Nephron progenitor cell (in vitro differentiated cells): ENCODE results near the gene LDLRAP1.
A peak's percentile ranks its signal among the peaks of the same experiment; 100 is the strongest.

ENCODE experiments used
- DNase-seq: peaks from one replicate; pipeline ENCODE4 v3.0.0; 2021
- H3K27ac Mint-ChIP-seq: 2 replicates; pipeline ENCODE4 v1.8.0; 2021; ENCODE audit warnings: mild to moderate bottlenecking, moderate library complexity, mixed read lengths
- H3K27me3 Mint-ChIP-seq: 2 replicates; pipeline ENCODE4 v1.8.0; 2021; ENCODE audit warnings: mild to moderate bottlenecking, low read depth, mixed read lengths; ENCODE audit not compliant: poor library complexity
- H3K36me3 Mint-ChIP-seq: 2 replicates; pipeline ENCODE4 v1.8.0; 2021; ENCODE audit warnings: low read depth, mixed read lengths
- H3K4me1 Mint-ChIP-seq: 2 replicates; pipeline ENCODE4 v1.8.0; 2021; ENCODE audit warnings: mixed read lengths
- H3K4me3 Mint-ChIP-seq: 2 replicates; pipeline ENCODE4 v1.8.0; 2021; ENCODE audit warnings: mild to moderate bottlenecking, moderate library complexity, mixed read lengths
- H3K9me3 Mint-ChIP-seq: 2 replicates; pipeline ENCODE4 v1.8.0; 2021; ENCODE audit warnings: mild to moderate bottlenecking, moderate library complexity, mixed read lengths
- CTCF ChIP-seq: fragments of 200-600 bp; sonication (generic); IDR thresholded peaks from 2 replicates; pipeline ENCODE4 v1.5.0; 2021; ENCODE audit warnings: antibody characterized with exemption

Gene LDLRAP1

DNA sequence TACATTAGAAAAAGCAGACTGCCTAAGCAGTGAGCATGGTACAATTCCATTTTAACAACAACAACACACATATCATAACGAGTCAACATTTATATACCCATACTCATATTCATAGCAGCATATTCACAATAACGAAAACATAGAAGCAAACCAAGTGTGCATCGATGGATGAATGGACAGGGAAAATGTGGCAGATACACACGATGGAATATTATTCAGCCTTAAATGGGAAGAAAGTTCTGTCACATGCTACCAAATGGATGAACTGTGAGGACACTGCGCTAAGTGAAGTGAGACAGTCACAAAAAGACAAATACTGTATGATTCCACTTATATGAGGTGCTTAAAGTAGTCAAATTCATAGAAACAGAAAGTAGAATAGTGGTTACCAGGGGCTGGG is 63.7 kb downstream of the LDLRAP1 start:
- H3K9me3 Mint-ChIP-seq, result peaks cover 12% of the 10 kb centered on the region
- no peak overlapping the region for H3K4me3 Mint-ChIP-seq
- no peak overlapping the region for H3K27ac Mint-ChIP-seq
- H3K27me3 Mint-ChIP-seq, result peaks cover 74% of the 10 kb centered on the region
- no peak for DNase-seq
- TF ChIP-seq CTCF, result no peak
- H3K36me3 Mint-ChIP-seq, result no peaks in the 10 kb centered on the region
- peaks cover 4% of the 10 kb centered on the region for H3K4me1 Mint-ChIP-seq

DNA sequence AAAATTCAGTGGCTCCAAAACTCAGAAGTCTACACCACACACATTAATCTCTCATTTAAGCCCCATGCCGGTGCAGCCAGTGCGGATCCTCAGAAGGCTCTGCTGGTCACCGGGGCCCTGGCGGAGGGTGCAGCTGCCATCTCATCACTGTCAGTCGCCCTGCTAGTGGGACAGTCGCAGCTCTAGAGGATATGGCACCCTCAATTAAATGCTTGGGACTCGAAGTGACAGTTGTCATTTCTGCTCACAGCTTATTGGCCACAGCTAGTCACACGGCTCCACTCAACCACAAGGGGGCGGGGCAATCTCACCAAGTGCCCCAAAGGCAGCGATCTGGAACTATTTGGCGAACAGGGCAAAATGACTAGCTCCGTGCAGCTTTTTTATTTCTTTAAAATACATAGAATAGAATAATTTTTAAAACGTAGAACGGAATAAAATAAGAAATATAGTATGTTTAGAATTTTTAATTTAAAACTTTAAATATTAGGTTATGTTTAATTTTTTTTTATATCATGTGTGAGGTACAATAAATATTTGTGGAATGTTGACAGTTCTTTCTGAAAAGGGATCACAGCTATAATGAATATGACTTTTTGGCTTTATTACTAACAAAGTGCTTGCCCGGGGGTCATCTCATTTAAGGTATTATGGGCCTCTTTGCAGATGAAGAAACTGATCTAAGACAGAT is 65.2 kb downstream of the LDLRAP1 start:
- peaks cover 4% of the 10 kb centered on the region for H3K4me1 Mint-ChIP-seq
- no peak overlapping the region for H3K4me3 Mint-ChIP-seq
- H3K36me3 Mint-ChIP-seq, result no peaks in the 10 kb centered on the region
- H3K27ac Mint-ChIP-seq, result no peak overlapping the region
- H3K9me3 Mint-ChIP-seq, result peaks cover 9% of the 10 kb centered on the region
- H3K27me3 Mint-ChIP-seq, result peaks cover 81% of the 10 kb centered on the region
- peak; percentile 53 for TF ChIP-seq CTCF
- DNase-seq, result peak; percentile 87

- DNase-seq, result no peak
- peaks cover 88% of the 10 kb centered on the region for H3K27me3 Mint-ChIP-seq
- no peak for TF ChIP-seq CTCF
Measured at GRCh38 chr1:25609921-25610320, 66.5 kb downstream of the LDLRAP1 start.

GRCh38 chr1:25610822-25611630 is 67.6 kb downstream of the LDLRAP1 start:
- no peaks in the 10 kb centered on the region for H3K36me3 Mint-ChIP-seq
- H3K9me3 Mint-ChIP-seq, result no peaks in the 10 kb centered on the region
- H3K4me3 Mint-ChIP-seq, result no peak overlapping the region
- DNase-seq, result no peak
- peaks cover 15% of the 10 kb centered on the region for H3K4me1 Mint-ChIP-seq
- H3K27me3 Mint-ChIP-seq, result peaks cover 86% of the 10 kb centered on the region
- H3K27ac Mint-ChIP-seq, result no peak overlapping the region
- TF ChIP-seq CTCF, result no peak

More at GRCh38 chr1:25609921-25610320, 66.5 kb downstream of the LDLRAP1 start:
- no peak overlapping the region for H3K27ac Mint-ChIP-seq
- H3K4me3 Mint-ChIP-seq, result no peak overlapping the region
- no peaks in the 10 kb centered on the region for H3K36me3 Mint-ChIP-seq
- peaks cover 5% of the 10 kb centered on the region for H3K4me1 Mint-ChIP-seq
- H3K9me3 Mint-ChIP-seq, result peaks cover 4% of the 10 kb centered on the region

GRCh38 chr1:25611843-25612242 is 68.4 kb downstream of the LDLRAP1 start:
- DNase-seq, result no peak
- H3K4me3 Mint-ChIP-seq, result no peak overlapping the region
- TF ChIP-seq CTCF, result no peak
- H3K4me1 Mint-ChIP-seq, result peaks cover 15% of the 10 kb centered on the region
- H3K9me3 Mint-ChIP-seq, result no peaks in the 10 kb centered on the region
- peaks cover 77% of the 10 kb centered on the region for H3K27me3 Mint-ChIP-seq
- H3K36me3 Mint-ChIP-seq, result no peaks in the 10 kb centered on the region
- H3K27ac Mint-ChIP-seq, result no peak overlapping the region
